RWPE1 (cell line): ENCODE measurements around the gene CENPK.

ENCODE experiments used
- CTCF ChIA-PET: fragments of 350-600 bp; sonication (Branson Sonifier 250); formaldehyde crosslinking; extraction: SDS; loops from one replicate; lab custom pipeline; 2021; lab: Yijun Ruan, JAX
- POLR2A ChIA-PET: fragments of 400-600 bp; formaldehyde crosslinking; extraction: SDS; loops from one replicate; lab custom pipeline; 2020; ENCODE audit warnings: antibody characterized with exemption; ENCODE audit not compliant: low non-redundant PET; lab: Yijun Ruan, JAX
- DNase-seq: peaks from one replicate; pipeline ENCODE4 v3.0.0; 2012; ENCODE audit warnings: low spot score
- H3K27ac ChIP-seq: fragments of 450-650 bp; 2 replicates; pipeline ENCODE4 v1.5.1; 2017
- TF ChIP-seq, protein P1 (sequence below): fragments of 450-650 bp; conservative IDR thresholded peaks from 2 replicates; pipeline ENCODE4 v1.5.1; 2017; ENCODE audit warnings: low read depth, mild to moderate bottlenecking

The CENPK gene

DNA sequence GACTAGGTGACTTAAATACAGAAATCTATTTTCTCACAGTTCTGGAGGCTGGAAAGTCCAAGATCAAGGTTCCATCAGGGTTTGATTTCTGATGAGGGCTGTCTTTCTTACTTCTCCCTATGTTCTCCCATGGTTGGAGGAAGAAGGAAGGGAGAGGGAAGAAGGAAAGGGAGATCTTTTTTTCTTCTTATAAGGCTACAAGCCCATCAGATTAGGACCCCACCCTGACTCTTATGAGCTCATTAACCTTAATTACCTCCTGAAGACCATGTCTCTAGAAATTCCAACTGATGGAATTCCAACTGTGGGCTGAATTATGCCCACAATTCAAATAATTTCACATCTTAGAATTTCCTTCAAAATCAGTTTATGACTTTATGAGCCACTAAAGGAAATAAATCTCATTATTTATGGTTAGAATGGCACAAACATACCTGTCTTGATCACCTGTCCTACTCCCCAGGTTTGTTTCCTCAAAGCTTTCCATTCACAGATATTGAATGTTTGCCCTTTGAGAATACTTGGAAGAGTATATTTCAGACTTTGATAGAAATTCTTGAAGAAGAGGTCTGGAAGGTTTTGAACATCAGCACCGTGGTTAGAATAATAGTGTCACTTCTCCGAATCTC, 7.7 kb upstream of the CENPK start:
- POLR2A ChIA-PET, result no interaction called here

DNA sequence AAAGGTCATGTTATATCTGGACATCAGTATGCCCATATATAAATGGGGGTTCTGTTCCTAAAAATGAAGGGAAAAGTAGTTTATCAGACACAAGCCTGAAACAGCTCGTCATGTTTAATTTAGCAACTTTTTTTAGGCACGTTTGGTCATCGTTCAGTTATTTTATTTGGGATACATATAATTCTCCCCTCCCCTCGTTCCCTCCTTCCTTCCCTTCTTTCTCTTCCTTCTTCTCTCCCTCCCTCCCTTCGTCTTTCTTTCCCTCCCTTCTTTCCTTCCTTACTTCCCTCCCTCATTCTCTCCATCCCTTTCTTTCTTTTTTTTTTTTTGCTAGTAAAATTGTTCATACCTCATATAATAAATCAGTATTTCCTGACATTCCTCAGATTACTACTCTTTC, 3.5 kb upstream of the CENPK start:
- DNase-seq, result no peak
- no peak overlapping the region for H3K27ac ChIP-seq
- ChIA-PET CTCF (interaction anchor here (0.6 kb wide), 1 partner anchor 577 kb away, joined by 4 read pairs; no protein-coding TSS in a partner anchor), POLR2A (no interaction called here)
- TF ChIP-seq, protein P1, sequence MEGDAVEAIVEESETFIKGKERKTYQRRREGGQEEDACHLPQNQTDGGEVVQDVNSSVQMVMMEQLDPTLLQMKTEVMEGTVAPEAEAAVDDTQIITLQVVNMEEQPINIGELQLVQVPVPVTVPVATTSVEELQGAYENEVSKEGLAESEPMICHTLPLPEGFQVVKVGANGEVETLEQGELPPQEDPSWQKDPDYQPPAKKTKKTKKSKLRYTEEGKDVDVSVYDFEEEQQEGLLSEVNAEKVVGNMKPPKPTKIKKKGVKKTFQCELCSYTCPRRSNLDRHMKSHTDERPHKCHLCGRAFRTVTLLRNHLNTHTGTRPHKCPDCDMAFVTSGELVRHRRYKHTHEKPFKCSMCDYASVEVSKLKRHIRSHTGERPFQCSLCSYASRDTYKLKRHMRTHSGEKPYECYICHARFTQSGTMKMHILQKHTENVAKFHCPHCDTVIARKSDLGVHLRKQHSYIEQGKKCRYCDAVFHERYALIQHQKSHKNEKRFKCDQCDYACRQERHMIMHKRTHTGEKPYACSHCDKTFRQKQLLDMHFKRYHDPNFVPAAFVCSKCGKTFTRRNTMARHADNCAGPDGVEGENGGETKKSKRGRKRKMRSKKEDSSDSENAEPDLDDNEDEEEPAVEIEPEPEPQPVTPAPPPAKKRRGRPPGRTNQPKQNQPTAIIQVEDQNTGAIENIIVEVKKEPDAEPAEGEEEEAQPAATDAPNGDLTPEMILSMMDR, result no peak

More for the DNA sequence above, 7.7 kb upstream of the CENPK start:
- no peak for DNase-seq
- TF ChIP-seq, protein P1, result no peak
- CTCF ChIA-PET, result interaction anchor here (0.7 kb wide), 1 partner anchor 513 kb away, joined by 3 read pairs; no protein-coding TSS in a partner anchor
- H3K27ac ChIP-seq, result no peak overlapping the region

DNA sequence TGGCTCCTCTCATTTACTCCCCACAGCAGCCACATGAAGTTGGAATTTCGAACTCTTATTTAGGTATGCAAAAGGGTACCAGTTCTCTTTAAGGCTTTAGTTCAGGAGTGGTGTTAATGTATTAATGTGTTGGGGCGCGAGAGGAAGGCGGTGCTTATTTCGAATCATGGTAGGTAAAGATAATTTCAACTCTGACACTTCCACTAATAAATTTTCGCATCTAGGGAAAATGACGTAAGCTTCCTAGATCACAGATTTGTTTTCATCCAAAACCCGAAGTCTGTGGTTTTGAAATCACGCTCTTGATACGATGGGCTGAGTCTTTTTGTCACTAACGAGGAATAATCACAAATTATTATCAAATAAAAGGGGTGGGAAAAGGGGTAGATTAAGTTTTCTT, 809 bp upstream of the CENPK start:
- TF ChIP-seq, protein P1, result no peak
- POLR2A ChIA-PET, result no interaction called here
- CTCF ChIA-PET, result no interaction called here
- no peak for DNase-seq
- H3K27ac ChIP-seq, result peak overlapping the region; percentile 86

DNA sequence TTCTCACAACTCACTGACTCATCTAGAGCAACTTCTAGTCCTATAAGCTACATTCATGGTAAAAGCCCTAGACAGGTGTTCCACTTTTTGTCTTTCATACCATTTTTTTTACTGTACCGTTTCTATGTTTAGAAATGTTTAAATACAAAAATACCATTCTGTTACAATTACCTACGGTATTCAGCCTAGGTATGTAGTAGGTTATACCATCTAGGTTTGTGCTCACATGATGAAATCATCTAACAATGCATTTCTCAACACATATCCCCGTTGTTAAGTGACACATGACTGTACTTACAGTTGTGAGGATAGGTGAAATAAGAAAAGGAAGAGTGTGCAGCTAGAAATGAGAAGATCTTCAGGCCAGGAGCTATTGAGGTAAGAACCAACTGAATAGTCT, 6.2 kb downstream of the CENPK start:
- CTCF ChIA-PET, result interaction anchor here (0.7 kb wide), 1 partner anchor 445 kb away, joined by 3 read pairs; no protein-coding TSS in a partner anchor
- TF ChIP-seq, protein P1, result no peak
- no peak for DNase-seq
- H3K27ac ChIP-seq, result no peak overlapping the region
- POLR2A ChIA-PET, result no interaction called here

DNA sequence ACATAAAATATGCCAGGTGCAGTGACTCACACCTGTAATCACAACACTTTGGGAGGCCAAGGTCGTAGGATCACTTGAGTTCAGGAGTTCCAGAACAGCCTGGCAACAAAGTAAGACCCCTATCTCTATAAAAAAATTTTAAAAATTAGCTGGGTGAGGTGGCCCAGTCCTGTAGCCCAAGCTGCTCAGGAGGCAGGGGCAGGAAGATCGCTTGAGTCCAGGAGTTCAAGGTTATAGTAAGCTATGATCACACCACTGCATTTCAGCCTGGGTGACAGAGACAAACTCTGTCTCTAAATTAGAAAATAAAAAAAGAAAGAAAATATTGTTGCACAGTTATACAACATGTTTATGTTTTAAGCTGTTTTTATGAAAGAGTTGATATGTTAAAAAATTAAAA, 6.8 kb downstream of the CENPK start:
- TF ChIP-seq, protein P1, result no peak
- ChIA-PET CTCF (interaction anchor here (0.6 kb wide), 1 partner anchor 121 kb away, joined by 6 read pairs; no protein-coding TSS in a partner anchor), POLR2A (no interaction called here)
- H3K27ac ChIP-seq, result no peak overlapping the region
- DNase-seq, result no peak

DNA sequence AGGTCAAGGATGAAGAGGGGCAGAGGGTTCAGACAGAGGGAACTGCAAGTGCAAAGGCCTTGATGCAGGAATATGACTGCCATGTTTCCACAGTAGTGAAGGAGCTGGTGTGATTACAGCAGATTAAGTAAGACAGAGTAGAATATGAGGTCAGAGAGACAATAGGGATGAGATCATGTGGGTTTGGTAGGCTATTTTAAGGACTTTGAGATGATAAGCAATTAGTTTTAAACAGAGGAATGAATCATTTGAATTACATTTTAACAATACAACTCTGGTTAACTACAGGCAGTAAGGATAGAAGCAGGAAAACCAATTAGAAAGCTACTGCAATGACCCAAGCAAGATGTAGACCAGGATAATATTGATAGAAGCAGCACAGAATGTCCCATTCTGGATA, 7.7 kb downstream of the CENPK start:
- POLR2A ChIA-PET, result no interaction called here
- no peak for DNase-seq
- TF ChIP-seq, protein P1, result no peak
- CTCF ChIA-PET, result no interaction called here
- no peak overlapping the region for H3K27ac ChIP-seq
